Measurements from ENCODE around the gene ETS1.

The ETS1 gene

GRCh38 chr11:128587415-128587814 is at the start of gene ETS1:
TSS of gene ETS1 (minus strand) at chr11:128587558. CDS start at chr11:128573130, 14,428 bp downstream.
- no peak for DNase-seq

GRCh38 chr11:128634395-128634794 is 47.0 kb upstream of the ETS1 start:
- no peak for DNase-seq

- no peak for DNase-seq
Observed at GRCh38 chr11:128633384-128633965, 46.1 kb upstream of the ETS1 start.

GRCh38 chr11:128632141-128632791 is 44.9 kb upstream of the ETS1 start:
- DNase-seq = peak; percentile 39

GRCh38 chr11:128630367-128631230 is 43.2 kb upstream of the ETS1 start:
- peak; percentile 57 for DNase-seq

- no peak for DNase-seq
Observed at GRCh38 chr11:128629516-128630106, 42.3 kb upstream of the ETS1 start.

- DNase-seq = no peak
Observed at GRCh38 chr11:128628686-128629085, 41.3 kb upstream of the ETS1 start.

GRCh38 chr11:128628325-128628673 is 40.9 kb upstream of the ETS1 start:
- no peak for DNase-seq

- no peak for DNase-seq
Observed at GRCh38 chr11:128627666-128628324, 40.4 kb upstream of the ETS1 start.

GRCh38 chr11:128626913-128627665 is 39.7 kb upstream of the ETS1 start:
- no peak for DNase-seq

- DNase-seq = no peak
Observed at GRCh38 chr11:128625746-128626145, 38.4 kb upstream of the ETS1 start.

GRCh38 chr11:128625326-128625725 is 38.0 kb upstream of the ETS1 start:
- no peak for DNase-seq

- no peak for DNase-seq
Observed at GRCh38 chr11:128624269-128625175, 37.2 kb upstream of the ETS1 start.

GRCh38 chr11:128623091-128623490 is 35.7 kb upstream of the ETS1 start:
- DNase-seq = no peak

- DNase-seq = no peak
Observed at GRCh38 chr11:128621601-128622501, 34.5 kb upstream of the ETS1 start.

- DNase-seq = no peak
Observed at GRCh38 chr11:128620309-128621100, 33.1 kb upstream of the ETS1 start.

- no peak for DNase-seq
Observed at GRCh38 chr11:128619540-128620308, 32.4 kb upstream of the ETS1 start.

GRCh38 chr11:128619007-128619406 is 31.6 kb upstream of the ETS1 start:
- DNase-seq = no peak
